Ramos (cell line): ENCODE results near the gene MPEG1.

Experiments
- in situ Hi-C: fragments of 300-500 bp; cut with MboI; formaldehyde crosslinking; loops from one replicate; pipeline ENCODE4 v1.14.3; 2022; ENCODE audit warnings: low sequenced_read_pairs; ENCODE audit not compliant: unreplicated experiment

MPEG1 gene

GRCh38 chr11:59212744-59213631 is at the start of gene MPEG1:
TSS of gene MPEG1 (minus strand) at chr11:59212927. CDS start at chr11:59212865, 62 bp downstream.
- in situ Hi-C loops: no loop called here

- in situ Hi-C loops: no loop called here
These were observed 49.6 kb upstream of the MPEG1 start for GRCh38 chr11:59262177-59262818.

GRCh38 chr11:59261150-59261549 is 48.4 kb upstream of the MPEG1 start:
- in situ Hi-C loops: no loop called here

GRCh38 chr11:59259867-59260475 is 47.2 kb upstream of the MPEG1 start:
- in situ Hi-C loops: no loop called here

- in situ Hi-C loops: no loop called here
These were observed 46.3 kb upstream of the MPEG1 start for GRCh38 chr11:59259047-59259446.

GRCh38 chr11:59255281-59255680 is 42.6 kb upstream of the MPEG1 start:
- in situ Hi-C loops: no loop called here

GRCh38 chr11:59254286-59254685 is 41.6 kb upstream of the MPEG1 start:
- in situ Hi-C loops: no loop called here

GRCh38 chr11:59253001-59253400 is 40.3 kb upstream of the MPEG1 start:
- in situ Hi-C loops: no loop called here

GRCh38 chr11:59249535-59249934 is 36.8 kb upstream of the MPEG1 start:
- in situ Hi-C loops: no loop called here

GRCh38 chr11:59247531-59248227 is 35.0 kb upstream of the MPEG1 start:
- in situ Hi-C loops: no loop called here

GRCh38 chr11:59243633-59244032 is 30.9 kb upstream of the MPEG1 start:
- in situ Hi-C loops: no loop called here

GRCh38 chr11:59240322-59240721 is 27.6 kb upstream of the MPEG1 start:
- in situ Hi-C loops: no loop called here

- in situ Hi-C loops: no loop called here
These were observed 13.7 kb upstream of the MPEG1 start for GRCh38 chr11:59226396-59226795.

GRCh38 chr11:59225017-59225416 is 12.3 kb upstream of the MPEG1 start:
- in situ Hi-C loops: no loop called here

- in situ Hi-C loops: no loop called here
These were observed 11.7 kb upstream of the MPEG1 start for GRCh38 chr11:59224351-59224928.

- in situ Hi-C loops: no loop called here
These were observed 10.9 kb upstream of the MPEG1 start for GRCh38 chr11:59223611-59224010.

GRCh38 chr11:59223177-59223576 is 10.4 kb upstream of the MPEG1 start:
- in situ Hi-C loops: no loop called here

- in situ Hi-C loops: no loop called here
These were observed 9.8 kb upstream of the MPEG1 start for GRCh38 chr11:59222464-59223060.

- in situ Hi-C loops: no loop called here
These were observed 8.7 kb upstream of the MPEG1 start for GRCh38 chr11:59221441-59221840.

- in situ Hi-C loops: no loop called here
These were observed 7.1 kb upstream of the MPEG1 start for GRCh38 chr11:59219836-59220235.
